Stimulated activated CD8-positive, alpha-beta memory T cell treated with anti-CD3 and anti-CD28 coated beads, Interleukin-7, amount 100 ng/mL, for 1 hour (primary cell): ENCODE results near the gene KIF21B.
"Not testable (repeated sequence)": the region's sequence is repeated elsewhere in the genome, so short reads cannot be mapped to it uniquely, and the experiment has no call there.

Experiments
- DNase-seq, 2 donors: peaks; one replicate each; pipeline ENCODE4 v3.0.0-alpha.2; 2020; ENCODE audit warnings: low read depth in 2 of 2

KIF21B gene

DNA sequence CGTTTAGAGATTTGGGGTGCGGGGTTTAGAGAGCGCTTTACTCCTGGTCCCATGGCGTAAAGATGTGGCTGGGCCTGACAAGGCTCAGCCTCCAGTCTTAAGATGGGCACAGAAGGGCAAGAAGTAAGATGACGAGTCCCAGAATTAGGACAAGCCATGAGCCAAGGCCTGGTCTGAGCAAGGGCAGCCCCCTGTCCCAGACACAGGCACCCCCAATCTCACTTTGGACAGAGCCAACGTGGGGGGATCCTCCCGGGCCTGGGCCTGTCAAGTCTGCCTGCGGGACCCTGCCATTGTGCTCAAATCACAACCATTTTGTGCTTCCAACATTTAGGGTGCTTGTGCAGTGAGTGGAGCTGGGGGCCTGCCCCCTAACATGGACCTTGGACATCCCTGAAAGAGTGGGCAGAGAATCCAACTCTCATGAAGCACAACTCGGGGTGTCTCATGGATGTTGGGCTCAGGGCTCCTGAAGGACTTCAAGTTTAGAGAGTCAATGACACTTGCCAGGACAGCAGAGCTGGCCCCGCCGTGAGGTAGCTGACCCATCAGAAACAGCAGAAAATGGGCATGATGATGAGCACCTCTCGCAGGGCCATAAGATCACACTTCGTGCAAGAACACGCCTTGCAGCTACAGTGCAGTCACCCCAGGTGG lies 52.6 kb downstream of the KIF21B start:
- no peak for DNase-seq

DNA sequence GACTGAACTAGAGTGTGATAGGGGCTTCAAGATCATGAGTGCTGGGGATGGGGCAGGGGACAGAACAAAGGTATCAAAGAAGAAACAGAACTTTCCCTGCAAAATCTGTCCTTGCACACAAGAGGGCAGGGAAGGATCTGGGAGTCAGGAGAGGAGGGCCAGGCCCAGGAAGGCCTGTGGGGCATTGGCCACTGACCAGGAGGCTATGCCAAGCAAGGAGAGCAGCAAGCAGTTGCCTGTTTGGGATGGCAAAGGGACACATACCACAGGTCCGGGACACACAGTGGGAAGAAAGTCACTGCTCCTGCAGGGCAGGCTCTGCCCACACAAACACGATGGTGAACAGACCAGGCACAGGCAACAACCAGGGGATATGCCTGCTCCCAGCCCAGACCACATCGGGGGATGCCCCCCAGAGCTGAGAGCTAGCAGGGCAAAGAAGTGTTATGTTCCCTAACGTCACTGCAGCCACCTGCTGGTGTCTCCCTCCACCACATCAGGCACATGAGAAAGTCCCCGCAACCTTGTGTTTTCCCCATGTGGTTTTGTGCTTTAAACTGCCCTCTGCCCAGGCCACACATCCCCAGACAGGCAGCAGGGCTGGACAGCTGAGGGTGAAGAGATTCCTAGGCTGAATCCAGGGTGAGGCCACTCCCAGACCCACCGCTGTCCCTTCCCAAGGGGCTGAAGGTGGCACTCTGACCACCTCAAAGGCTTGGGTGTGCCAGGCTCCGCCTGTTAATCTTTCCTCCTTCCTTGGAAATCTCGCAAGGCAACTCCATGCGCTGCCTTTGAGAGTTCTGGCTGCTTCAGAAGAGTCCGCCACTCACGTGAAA lies 53.6 kb downstream of the KIF21B start:
- DNase-seq = no peak

DNA sequence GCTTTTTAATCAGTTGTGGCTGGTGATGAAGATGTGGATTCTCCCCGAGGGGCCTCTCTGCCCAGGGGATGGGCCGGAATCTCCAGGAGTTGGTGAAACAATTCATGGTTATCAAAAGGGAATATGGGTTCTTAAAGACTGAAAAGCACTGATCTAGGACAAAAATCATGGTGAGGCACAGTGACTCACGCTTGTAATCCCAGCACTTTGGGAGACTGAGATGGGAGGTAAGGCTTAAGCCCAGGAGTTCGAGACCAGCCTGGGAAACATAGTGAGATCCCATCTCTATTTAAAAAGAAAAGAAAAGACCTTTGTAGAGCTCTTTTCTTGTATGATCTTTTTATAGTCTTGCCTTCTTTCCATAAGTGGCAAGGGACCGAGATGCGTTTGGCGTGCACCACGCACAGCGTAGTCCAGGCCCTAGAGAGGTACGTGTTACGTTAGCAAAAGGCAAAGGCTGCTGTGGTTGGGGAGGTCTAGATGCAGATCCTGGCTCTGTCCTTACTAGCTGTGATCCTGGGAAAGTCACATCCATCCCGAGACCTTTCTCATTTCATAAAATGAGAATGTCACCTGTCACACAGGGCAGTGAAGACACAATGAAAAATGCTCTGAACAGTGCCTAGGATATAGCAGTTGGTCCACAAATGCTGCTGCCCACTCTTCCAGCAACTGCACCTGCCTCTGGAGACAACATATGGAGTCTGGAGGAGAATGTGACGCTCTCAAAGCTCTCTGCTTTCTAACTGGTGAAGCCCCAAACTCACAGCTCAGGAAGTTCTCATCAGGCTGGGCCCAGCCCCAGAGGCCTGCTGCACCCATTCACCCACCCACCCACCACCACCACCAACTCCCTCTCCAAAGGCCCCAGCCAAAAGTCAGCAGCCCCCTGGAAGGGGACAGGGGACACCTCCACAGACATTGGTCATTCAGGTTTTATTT lies 54.8 kb downstream of the KIF21B start:
- DNase-seq = no peak

DNA sequence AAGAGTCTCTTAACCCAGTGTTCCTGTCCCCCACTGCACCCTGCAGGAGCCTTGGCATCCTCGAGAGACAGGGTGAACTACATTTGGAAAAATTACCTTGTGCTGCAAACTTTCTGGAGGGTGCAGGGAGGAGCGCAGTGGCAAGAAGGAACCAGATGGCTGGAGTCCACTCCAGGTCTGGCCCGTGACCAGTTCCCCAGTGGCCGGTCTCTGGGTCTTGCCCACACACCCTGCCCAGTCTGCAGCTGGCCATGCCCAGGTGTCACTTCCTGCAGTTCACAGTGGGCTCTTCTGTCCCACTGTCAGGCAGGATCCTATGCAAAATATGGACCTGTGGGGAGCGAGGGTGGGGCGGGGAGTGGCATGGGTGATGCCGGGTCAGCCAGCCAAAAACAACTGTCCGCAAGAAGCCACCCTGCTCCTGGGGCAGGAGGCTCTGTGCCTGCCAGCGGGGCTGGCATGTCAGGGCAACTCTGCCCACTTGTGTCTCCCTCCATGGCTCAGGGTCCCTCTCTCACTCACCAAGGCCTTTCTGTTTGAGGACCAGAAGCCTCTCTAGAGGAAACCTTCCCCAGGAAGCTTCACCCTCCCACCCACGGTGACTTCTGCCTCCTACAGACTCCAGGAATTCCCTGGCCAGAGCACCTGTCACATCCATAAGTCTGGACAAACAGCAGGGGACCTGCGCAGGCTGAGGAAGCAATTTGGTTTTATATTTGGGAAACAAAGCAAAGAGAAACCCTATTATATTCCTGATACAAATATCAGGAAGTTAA lies 55.6 kb downstream of the KIF21B start:
- no peak for DNase-seq

DNA sequence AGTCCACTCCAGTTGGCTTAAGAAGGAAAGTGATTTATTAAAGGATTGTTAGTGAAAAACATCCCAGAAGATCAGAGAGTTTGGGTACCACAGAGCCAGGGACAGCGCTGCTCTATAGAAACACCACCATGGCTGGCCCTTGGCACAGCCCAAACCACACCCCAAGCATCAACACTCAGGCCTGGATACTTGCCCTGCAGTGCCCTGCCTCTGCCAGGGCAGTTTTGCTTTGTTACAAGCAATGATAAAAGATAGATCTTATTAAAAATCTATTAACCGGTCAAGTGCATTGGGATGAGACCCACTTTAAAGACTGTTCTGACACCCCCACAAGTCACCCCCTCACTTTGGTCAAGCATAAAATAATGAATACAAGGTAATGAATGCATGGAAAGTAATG lies 56.6 kb downstream of the KIF21B start:
- no peak for DNase-seq

DNA sequence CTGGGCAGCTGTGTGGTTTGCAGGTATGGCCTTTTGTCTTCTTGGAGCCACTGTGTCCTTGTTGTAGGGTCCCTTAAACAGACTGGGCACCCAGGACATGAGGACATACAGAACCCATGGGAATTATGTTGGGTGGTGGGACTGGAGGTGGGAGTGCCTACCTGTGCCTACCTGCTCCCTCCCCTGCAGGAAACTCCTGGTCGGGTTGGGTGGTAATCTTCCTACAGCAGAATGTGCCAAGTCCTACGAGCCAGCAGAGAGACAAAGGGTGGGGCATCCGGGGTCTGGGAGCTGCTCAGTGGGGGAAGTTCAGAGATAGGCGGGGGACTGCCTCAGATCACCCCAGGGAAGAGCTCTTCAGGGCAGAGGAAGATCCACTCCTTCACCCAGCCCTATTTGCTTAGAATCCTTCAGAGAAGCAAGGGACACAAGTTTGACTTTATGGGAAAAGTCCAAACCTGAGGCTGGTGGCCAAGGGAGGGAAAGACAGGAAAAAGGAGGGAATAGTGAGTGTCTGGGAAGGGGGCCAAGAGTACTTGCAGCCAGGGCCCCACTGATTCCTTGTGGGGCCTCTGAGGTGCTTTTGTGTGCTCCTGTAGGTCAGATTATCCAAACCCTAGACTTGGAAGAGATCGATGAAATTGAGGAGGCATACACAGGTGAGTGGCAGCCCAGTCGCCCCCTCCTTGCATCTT lies 58.3 kb downstream of the KIF21B start:
- DNase-seq = no peak

DNA sequence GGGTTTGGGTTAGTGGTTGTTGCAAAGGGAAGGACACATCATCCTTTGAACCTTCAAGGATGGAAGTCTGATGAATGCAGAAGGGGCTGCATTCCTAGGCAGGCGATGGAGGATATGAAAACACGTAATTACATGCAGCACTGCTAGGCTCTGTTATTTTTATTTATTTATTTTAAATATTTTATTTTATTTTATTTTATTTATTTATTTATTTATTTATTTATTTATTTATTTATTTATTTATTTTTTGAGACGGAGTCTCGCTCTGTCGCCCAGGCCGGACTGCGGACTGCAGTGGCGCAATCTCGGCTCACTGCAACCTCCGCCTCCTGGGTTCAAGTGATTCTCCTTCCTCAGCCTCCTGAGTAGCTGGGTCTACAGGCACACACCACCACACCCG lies 59.6 kb downstream of the KIF21B start:
- not testable (repeated sequence) for DNase-seq

DNA sequence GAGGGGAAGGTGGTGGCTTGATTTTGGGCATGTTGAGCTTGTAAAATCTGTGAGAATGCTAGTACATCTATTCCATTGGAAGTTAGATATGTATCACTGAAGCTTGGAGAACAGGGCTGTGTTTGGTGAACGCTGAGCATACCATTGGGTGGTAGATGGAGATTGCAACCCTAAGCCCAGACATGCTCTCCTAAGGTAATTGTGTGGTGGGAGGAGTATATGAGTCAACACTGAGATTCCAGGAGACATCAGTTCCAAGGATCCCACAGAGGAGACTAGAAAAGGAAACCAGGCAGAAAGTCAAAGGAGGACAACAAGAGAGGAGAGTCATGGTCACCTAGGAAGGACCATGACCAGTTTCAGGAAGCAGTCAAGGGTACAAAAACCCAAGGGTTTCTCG lies 60.4 kb downstream of the KIF21B start:
- DNase-seq = no peak

DNA sequence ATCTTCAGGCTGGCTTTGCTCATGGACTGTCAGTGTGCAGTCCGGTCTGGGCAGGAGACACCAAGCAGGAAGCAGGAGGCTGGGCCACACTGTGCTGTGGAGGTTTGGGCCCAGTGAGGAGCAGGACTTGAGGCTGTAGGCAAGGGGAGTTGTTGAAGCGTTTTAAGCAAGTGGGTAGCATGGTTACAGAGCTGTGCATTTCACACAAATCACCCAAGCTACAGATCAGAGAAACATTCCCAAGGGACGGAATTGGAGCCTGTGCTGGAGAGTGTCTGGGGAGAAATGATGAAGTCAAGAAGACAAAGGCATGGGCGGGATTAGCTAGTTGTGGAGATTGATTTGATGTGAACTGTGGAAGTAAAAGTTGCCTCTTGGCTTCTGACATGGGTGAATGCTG lies 60.9 kb downstream of the KIF21B start:
- DNase-seq = no peak

DNA sequence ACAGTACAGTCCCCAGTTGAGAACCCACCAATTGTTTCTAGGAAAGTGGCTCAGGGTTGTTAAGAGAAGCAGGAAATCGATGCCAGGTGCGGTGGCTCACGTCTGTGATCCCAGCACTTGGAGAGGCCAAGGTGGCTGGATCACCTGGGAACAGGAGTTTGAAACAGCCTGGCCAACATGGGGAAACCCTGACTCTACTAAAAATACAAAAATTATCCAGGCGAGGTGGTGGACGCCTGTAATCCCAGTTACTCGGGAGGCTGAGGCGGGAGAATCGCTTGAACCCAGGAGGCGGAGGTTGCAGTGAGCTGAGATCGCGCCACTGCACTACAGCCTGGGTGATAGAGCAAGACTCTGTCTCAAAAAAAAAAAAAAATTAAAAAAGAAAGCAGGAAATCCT lies 61.4 kb downstream of the KIF21B start:
- not testable (repeated sequence) for DNase-seq

DNA sequence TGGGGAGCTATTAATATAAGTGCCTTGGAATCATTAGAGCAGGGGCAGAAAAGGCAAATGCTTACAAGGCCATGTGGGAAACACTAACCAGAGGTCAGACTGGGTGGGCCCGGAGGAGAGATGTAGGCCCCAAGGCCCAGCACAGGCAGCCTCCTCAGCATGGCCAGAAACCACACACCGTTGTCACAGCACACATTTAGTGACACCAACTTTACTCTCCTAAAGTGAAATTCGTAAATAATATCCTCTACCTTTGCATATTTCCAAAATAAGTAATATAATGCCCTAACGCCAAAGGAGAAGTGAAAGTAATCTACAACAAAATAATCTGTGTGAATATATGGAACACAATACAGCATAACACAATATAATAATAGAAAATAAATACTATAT lies 62.6 kb downstream of the KIF21B start:
- DNase-seq = no peak

DNA sequence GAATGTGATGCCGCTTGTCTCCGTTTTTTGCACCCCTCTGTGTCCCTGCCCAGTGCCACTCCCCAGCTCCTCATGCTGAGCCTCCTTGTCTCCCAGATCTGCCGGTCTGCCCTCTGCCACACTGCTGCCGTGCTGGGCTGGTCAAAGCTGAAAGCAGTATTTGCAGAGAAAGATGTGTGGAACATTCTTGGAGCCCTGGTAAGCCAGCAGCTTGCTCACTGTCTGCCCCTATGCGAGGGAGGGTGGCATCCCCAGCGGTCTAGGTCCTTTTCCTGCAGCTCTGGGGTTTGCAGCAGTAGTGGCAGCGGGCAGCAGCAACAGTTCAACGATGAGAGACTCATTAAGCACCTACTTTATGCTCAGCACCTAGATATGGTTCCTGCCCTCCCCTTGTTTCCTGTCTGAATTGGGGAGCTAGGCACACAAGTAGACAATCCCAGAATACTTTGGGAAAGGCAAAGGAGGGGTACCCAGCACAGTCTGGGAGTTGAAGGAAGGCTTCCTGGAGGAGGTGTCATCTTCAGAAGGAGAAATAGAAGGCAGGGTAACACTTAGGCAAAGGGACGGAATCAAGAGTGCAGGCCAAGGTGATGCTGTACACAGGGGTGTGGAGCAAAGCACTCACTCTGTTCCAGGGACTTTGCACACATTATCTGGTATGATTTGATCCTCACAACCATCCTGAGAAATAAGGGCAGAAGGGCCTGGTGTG lies 63.1 kb downstream of the KIF21B start:
- no peak for DNase-seq

DNA sequence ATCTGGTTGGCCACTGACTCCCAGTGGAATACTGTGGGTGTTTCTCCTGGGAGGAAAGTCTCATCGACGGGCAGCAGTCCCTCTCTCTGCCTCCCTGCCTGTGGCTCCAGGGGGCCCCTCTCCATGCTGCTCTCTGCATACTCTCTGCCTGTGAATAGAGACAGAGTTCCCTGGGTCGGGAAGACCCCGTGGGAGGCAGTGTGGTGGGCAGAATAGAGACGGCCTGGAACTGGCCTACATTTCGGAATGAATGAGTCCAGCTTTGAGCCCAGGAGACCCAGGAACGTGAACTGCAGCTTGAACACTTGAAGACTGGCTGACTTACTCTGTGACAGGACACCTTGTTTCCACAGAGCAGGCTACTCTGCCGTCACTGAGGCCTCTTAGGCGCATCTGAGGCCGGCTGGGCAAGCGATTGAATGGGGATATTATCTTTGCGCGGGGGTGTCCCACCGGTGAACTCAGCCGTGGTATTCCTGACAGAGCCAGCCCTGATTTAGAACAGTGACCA lies 64.0 kb downstream of the KIF21B start:
- no peak for DNase-seq

DNA sequence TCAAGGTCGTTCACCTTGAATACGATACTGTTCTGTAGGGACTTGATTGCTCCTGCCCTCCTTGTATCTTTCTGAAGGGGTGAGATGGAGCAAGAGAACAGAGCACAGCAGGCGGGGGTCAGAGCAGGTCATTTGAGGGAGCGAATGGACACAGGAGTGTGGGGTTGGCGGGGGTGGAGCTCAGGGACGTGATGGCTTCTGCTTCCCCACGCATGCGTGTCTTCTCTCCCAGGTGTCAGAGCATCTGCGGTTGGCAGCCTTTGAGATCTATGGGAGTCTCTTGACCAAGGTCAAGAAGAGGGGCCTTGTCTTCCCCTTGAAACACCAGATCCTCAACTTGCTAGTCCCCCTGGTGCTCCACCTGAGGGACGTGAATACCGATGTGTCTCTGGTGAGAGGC lies 64.9 kb downstream of the KIF21B start:
- DNase-seq = no peak

DNA sequence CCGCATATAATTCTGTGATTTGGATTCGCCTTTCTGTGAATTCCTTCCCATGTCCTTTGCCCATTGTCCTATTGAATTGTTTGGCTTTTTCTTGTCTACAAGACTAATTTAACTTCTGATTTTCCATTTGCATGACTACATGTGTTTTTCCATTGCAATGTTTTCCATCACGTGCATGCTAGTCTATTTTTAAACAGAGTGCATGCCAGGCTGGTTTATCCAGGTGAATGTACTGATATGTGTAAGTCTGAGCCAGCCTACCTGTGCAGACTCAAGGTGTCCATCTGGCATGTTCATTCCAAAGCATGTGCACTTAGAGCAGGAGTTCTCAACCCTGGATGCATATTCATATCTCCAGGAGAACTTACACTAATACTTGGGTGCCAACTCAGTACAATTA lies 69.1 kb downstream of the KIF21B start:
- DNase-seq = no peak

DNA sequence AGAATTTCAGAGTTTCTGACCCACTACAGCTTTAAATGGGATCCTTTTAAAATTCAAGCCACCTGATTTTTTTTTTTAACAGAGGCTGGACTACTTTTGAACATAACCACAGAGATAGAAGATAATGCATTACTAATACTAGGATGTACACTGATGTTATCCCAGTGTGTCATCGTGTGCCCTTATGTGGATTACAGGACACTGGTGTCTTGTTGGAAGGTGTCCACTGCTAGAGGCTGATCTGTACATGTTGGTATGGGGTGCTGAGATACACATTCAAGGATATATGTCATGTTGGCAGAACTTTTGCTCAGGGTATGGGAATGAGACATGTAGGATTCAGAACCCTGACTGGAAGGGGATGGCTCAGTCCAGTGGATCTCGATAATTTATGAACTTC lies 72.5 kb downstream of the KIF21B start:
- no peak for DNase-seq

DNA sequence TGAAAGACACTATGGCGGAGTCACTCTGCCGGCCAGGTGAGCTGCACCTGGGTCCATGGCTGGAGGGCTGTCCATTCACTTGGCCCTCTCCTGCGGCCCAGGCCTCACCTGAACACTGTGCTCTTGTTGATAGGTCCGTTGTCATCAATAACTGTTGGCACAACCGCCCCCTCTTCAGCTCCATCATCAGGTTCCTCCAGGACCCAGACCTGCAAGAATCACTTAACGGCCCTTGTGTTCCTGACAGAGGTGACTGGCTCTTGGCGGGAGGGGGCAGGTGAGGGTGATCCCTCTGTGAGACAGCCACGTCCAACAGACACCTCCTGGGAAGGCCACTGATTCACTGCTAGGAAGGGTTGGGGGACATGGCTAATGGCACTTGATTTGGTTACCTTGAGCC lies 73.9 kb downstream of the KIF21B start:
- no peak for DNase-seq

DNA sequence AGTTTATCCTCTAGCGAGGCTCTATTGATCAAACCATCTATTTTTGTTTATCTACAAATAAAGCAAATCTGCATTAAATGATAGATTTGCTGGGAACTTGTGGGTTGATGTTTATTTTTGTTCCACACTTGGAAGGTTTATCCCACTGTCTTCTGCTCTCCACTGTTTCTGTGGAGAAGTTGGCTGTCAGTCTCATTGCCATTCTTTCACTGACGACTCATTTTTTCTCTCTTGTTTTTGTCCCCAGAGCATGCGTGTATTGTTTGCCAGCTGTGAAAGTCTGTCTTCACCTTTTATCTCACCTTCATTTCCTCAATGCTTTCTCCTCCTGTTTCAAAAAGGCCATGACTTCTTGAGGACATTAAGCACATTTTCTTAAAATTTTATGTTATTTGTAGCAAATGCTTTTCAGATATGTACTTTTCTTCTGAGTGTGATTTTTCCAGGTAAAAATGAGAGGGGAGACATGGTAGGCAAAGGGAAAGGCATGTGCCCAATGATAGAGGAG lies 76.4 kb downstream of the KIF21B start:
- no peak for DNase-seq

DNA sequence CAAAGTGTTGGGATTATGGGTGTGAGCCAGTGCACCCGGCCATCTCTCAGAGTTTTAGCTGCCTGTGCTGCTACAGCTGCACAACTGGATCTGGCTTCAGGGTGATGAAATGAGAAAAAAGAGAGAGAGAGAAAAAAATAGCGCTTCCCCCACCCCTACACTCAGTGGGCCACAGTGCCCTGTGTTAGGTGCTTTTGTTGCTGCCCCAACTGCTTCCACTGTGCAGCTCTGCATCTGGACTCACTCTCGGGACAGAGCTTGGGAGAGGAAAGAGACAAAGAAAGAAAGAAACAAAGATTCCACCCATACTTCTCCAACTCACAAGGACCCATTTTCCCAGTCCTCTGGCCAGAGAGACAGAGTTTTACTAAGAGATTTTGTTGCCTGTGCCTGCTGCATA lies 78.4 kb downstream of the KIF21B start:
- no peak for DNase-seq

DNA sequence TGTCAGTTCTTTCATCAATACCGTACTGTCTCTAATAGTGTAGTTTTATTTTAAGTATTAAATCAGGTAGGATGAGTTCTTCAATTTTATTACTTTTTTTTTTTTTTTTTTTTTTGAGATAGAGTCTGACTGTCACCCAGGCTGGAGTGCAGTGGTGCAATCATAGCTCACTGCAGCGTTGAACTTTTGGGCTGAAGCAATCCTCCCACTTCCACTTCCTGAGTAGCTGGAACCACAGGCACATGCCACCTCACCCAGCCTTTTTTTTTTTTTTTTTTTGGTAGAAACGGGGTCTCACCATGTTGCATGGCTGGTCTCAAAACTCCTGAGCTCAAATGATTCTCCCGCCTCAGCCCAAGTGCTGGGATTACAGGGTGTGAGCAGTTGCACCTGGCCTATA lies 84.6 kb downstream of the KIF21B start:
- DNase-seq = no peak
